NB4 (cell line): Measurements from ENCODE around the gene KRT38.
"Not testable (repeated sequence)": the region's sequence is repeated elsewhere in the genome, so short reads cannot be mapped to it uniquely, and the experiment has no call there.

Experiments
- DNase-seq: peaks from one replicate; pipeline ENCODE4 v3.0.0; 2010; ENCODE audit warnings: low read depth
- H3K4me3 ChIP-seq: one replicate; pipeline ENCODE4 v1.5.1; 2011; ENCODE audit warnings: mild to moderate bottlenecking, low read depth, low read length, moderate library complexity
- MYC ChIP-seq: IDR thresholded peaks from 2 replicates; pipeline ENCODE4 v1.6.1; 2011; ENCODE audit warnings: low read depth, low read length
- POLR2A ChIP-seq: IDR thresholded peaks from 2 replicates; pipeline ENCODE4 v1.6.1; 2011; ENCODE audit warnings: mild to moderate bottlenecking; ENCODE audit not compliant: insufficient read length; ENCODE audit errors: extremely low read depth
- TF ChIP-seq, protein P1 (sequence below): IDR thresholded peaks from 2 replicates; pipeline ENCODE4 v1.6.1; 2011; ENCODE audit warnings: low read depth, low read length
- TF ChIP-seq, protein P2 (sequence below): IDR thresholded peaks from one replicate; pipeline ENCODE4 v1.5.1; 2012; ENCODE audit warnings: low read depth, low read length

KRT38 gene

DNA sequence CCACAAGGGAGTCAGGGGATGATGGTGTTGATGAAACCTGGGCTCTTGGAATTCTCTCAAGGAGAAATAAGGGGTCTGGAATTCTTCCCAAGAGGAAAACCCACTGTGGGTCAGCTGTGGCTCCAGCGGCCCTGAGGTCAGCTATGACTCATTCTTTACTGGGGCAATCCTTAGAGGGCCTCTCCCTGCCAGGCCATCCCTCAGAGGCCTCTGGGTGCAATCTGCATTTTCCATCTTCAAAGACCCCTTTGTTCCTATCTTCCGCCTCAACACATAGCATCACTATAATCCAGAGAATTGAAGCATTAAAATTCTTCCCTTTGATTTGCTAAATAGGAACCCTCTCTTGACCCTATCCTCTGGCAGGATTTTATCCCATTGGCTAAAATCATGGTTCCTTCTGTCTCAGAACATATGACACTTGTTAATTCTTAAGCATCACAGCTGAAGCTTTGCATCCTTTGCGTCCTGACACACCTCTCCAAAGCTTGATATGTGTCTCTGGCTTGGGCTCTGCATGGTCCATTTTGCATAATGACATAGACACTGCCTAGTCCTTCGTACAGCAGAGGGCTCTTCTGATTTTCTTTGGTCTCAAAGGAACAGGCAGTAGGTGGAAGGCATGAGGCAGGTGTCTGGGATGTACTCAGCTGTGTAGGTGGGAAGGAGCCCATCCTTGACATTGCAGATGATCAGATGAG is 12.0 kb downstream of the KRT38 start:
- no peak overlapping the region for H3K4me3 ChIP-seq
- no peak for DNase-seq
- TF ChIP-seq, protein P1, sequence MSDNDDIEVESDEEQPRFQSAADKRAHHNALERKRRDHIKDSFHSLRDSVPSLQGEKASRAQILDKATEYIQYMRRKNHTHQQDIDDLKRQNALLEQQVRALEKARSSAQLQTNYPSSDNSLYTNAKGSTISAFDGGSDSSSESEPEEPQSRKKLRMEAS, result no peak
- TF ChIP-seq POLR2A, result no peak
- no peak for TF ChIP-seq MYC
- TF ChIP-seq, protein P2, sequence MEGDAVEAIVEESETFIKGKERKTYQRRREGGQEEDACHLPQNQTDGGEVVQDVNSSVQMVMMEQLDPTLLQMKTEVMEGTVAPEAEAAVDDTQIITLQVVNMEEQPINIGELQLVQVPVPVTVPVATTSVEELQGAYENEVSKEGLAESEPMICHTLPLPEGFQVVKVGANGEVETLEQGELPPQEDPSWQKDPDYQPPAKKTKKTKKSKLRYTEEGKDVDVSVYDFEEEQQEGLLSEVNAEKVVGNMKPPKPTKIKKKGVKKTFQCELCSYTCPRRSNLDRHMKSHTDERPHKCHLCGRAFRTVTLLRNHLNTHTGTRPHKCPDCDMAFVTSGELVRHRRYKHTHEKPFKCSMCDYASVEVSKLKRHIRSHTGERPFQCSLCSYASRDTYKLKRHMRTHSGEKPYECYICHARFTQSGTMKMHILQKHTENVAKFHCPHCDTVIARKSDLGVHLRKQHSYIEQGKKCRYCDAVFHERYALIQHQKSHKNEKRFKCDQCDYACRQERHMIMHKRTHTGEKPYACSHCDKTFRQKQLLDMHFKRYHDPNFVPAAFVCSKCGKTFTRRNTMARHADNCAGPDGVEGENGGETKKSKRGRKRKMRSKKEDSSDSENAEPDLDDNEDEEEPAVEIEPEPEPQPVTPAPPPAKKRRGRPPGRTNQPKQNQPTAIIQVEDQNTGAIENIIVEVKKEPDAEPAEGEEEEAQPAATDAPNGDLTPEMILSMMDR, result no peak

DNA sequence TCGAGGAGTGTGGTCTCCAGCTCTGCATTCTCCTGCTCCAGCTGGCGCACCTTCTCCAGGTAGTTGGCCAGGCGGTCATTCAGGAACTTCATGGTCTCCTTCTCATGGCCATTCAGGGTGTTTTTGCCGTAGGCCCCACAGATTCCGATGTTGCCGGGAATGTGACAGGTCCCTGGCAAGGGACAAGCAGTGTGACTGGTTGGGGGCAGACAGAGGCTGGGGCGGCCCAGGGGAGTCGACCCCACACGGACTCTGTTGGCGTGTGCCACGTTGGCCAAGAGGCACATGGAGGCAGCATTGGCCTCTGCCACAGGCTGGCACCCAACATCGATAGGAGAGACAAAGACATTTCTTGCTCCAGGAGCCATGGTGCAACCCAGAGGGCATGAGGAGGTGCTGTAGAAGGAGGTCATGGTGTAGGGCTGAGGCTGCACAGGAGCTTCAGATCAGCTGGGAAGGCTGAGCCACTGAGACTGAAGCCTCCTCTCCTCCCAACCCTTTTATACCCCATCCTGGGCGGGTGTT is 16.6 kb downstream of the KRT38 start, which contains the start of gene KRT37:
Gene KRT37, minus strand, starts transcription at position 475 of the 525 bp plus-strand sequence. Its CDS starts 62 bp downstream, at position 413.
- DNase-seq, result no peak
- no peak for TF ChIP-seq POLR2A
- no peak for TF ChIP-seq MYC
- no peak within 1 kb of the TSS for H3K4me3 ChIP-seq

DNA sequence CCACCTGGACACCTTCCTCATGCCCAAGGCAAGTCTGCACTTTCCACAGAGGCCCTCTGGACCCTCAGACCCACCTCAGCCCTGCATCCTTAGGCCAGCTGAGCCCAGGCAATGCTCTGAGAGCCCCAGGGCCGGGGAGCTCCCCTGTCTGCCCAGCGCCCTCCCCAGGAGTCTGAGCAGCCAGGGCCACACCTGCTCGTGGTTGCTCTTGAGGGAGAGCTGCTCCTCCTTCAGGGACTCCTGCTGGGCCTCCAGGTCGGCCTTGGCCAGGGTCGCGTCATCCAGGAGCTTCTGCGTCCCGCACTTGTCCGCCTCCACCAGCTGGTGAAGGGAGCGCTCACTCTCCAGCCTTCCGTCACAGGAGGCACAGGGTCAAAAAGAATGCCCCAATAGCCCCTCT is 18.2 kb downstream of the KRT38 start:
- not testable (repeated sequence) for H3K4me3 ChIP-seq, DNase-seq

DNA sequence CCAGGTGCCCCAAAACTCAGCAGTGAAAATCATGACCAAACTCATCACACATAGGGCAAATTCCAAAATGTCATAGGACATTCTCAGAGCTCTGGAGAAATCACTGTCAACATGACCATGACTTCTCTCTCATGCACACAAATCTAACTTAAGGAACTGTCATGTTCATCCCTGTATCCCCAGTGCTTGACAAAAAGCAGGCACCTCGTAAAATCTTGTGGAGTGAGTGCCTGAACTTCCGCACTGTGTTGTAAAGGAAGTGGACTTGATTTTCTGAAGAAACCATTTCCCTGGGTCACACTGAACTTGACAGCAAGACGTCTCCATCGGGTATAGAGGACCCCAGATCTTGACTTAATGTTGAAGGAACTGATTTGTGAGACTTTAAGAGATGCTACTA is 19.2 kb downstream of the KRT38 start:
- TF ChIP-seq, protein P2, result no peak
- TF ChIP-seq POLR2A (no peak), MYC (no peak)

DNA sequence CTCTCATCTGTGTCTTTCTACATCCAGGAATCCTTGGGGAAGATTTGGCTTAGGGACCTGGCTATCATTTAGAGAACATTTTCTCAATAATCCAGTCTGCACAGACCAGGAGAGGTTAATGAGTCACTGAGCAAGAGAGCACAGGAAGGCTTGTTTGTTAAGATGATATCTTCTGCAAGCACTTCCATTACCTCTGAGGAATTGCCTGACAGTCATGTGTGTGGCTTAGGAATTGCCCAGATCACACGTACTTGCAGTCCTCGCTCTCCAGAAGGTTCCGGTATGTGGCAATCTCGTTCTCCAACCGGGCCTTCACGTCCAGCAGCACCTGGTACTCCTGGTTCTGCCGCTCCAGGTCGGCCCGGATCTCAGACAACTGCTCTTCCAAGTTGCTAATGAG is 19.7 kb downstream of the KRT38 start:
- DNase-seq, result no peak
- H3K4me3 ChIP-seq, result no peak overlapping the region
- TF ChIP-seq MYC (no peak), POLR2A (no peak)
- TF ChIP-seq, protein P2, result no peak
- TF ChIP-seq, protein P1, result no peak

More for the DNA sequence above, 19.2 kb downstream of the KRT38 start:
- no peak for DNase-seq
- H3K4me3 ChIP-seq, result no peak overlapping the region

DNA sequence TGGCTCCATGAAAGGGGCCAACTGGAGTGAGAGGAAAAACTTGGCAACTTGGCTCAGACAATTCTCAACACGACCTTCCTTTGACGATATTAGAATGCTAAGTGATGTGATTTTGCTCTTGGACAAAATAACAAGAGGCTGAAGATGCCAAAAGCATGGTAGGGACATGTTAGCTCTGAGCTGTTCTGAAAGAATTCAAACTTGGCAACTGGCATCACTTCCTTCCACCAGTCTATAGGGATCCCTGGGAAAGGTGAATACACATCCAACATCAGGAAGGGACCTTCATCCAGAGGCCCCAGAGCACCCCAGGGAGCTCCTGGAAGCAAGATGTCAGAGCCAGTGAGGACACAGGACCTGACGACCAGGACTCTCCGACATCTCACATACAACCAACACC is 20.6 kb downstream of the KRT38 start:
- no peak overlapping the region for H3K4me3 ChIP-seq
- TF ChIP-seq, protein P1, result no peak
- TF ChIP-seq POLR2A, result no peak
- TF ChIP-seq, protein P2, result no peak
- TF ChIP-seq MYC, result no peak
- no peak for DNase-seq

DNA sequence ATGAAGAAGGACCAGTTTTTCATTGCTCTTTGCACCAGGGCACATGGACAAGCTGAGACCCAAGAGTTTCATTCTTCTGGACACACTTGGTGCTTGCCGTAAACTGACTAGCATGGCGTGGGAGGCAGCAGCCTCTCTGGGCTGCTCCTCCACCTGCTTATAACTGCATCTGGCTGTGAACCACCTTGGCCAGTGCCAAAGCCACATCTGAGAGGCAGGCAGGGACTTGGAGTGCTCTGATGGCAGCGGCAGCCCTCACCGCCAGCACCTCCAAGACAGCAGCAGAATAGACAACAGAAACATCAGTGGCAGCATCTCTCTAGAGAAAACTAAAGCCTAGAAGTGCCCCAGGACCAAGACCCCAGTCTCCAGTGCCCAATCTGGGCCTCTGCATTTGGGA is 21.1 kb downstream of the KRT38 start:
- no peak overlapping the region for H3K4me3 ChIP-seq
- no peak for DNase-seq
- TF ChIP-seq POLR2A (no peak), MYC (no peak)
- TF ChIP-seq, protein P2, result no peak
- TF ChIP-seq, protein P1, result no peak
